Measurements from ENCODE around the gene RP2.

Gene RP2

DNA sequence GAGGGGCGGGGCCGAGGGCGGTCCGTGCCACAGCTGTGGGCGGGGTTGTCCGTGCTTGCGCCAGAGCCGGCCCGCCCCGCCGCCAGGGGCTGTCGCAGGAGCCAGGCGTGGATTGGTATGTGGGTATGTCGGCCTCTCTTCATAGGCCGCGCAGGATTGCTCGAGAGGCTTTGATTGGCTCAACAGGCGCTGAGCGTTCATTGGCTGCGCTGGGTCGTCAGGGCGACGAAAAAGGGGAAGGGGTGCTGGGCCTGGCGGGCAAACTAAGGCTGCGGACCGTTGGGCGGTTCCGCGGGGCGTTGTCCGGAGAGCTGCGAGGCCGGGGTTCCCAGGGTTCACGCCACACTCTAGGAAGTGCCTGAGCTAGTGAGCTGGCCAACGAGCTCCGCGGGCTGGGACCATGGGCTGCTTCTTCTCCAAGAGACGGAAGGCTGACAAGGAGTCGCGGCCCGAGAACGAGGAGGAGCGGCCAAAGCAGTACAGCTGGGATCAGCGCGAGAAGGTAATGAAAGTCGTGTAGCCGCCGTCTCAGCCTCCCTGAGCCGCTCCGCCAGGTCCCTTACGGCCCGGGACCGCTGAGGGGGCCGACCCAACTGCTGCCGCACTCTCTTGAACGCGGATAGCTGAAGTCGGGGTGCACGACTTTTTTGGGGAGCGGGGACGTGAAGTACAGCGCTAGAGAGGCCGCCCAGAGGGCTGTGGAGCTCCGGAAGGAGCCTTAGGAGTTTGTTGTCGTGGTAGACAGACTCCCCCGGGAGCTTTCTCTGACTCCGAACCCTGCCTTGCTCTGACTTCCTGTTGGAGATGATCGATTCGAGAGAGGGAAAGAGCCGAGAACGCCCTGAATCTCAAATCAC is at the start of gene RP2:
Gene RP2, plus strand, starts transcription at position 343 of the 857 bp plus-strand sequence. Its CDS starts 58 bp downstream, at position 401.
- in situ Hi-C loops (cut with HindIII; ENCODE audit: low sequenced_read_pairs) = no loop called here

DNA sequence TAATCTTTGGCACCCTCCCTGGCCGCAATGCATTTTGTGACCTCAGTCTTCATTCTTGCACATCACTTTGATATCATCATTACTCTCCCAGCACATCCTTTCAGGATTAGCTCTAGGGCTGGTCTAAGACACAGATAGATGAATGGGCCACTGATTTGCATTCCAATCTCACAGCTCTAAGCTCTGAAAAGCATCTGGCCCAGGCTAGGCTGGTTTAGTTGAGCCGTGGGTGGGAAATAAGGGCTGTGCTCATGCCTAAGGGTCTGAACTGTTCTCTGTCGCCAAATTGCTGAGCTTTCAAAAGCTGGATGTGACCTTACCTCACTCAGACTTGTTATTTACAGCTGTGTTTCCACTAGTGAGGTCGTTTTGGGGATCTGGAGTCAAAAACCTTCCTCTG is 47.9 kb upstream of the RP2 start:
- TF ChIP-seq, protein P1, sequence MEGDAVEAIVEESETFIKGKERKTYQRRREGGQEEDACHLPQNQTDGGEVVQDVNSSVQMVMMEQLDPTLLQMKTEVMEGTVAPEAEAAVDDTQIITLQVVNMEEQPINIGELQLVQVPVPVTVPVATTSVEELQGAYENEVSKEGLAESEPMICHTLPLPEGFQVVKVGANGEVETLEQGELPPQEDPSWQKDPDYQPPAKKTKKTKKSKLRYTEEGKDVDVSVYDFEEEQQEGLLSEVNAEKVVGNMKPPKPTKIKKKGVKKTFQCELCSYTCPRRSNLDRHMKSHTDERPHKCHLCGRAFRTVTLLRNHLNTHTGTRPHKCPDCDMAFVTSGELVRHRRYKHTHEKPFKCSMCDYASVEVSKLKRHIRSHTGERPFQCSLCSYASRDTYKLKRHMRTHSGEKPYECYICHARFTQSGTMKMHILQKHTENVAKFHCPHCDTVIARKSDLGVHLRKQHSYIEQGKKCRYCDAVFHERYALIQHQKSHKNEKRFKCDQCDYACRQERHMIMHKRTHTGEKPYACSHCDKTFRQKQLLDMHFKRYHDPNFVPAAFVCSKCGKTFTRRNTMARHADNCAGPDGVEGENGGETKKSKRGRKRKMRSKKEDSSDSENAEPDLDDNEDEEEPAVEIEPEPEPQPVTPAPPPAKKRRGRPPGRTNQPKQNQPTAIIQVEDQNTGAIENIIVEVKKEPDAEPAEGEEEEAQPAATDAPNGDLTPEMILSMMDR (IDR thresholded peaks at IDR 0.05; ENCODE audit: low read depth, low read length) = no peak
- no peak overlapping the region for H3K4me3 ChIP-seq (ENCODE audit: low read depth, low read length)
- in situ Hi-C loops (cut with HindIII; ENCODE audit: low sequenced_read_pairs) = no loop called here
- peak; percentile 20 for DNase-seq (ENCODE audit: low read depth, low spot score)

More for the DNA sequence above, at the start of gene RP2:
- peak; percentile 94 for DNase-seq (ENCODE audit: low read depth, low spot score)
- TF ChIP-seq, protein P1 (IDR thresholded peaks at IDR 0.05; ENCODE audit: low read depth, low read length) = no peak
- peak within 1 kb of the TSS; percentile 80 for H3K4me3 ChIP-seq (ENCODE audit: low read depth, low read length)

DNA sequence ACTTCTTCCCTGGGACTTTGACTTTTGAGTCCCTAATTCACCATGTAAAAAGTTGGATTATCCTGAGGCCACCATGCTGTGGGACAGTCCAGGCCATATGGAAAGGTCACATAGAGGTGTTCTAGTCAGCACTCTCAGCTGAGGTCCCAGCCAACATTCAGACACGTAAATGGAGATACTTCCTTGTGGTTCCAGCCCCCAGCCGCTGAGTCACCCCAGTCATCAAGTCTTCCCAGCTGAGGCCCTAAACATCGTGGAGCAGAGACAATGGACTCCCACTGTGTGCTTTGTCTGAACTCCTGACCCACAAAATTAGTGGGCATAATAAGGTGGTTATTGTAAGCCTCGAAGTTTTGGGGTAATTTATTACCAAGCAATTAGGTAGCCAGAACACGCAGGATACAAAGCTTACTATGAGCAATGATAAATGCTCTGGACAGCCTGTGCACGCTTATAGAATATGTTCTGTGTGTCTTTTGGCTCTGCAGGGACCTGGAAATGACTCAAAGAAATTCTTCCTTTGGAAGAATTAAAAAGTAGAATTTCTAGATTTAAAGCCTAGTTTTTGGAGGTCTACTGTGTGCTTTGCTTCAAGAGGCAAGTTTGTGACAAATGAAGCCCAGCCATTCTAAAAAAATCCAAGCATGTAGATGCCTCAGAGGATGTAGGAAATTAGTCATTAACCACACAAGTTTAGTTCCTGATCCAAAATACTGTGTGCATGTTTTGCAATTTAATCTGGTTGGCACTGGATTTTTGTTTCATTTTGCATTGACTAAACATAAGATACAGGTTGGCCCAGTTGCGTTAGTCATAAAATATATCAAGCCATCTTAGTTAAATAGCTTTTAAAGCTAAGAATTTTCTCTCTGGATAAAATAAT is 44.7 kb upstream of the RP2 start:
- peak; percentile 92 for DNase-seq (ENCODE audit: low read depth, low spot score)
- TF ChIP-seq, protein P1 (IDR thresholded peaks at IDR 0.05; ENCODE audit: low read depth, low read length) = no peak
- in situ Hi-C loops (cut with HindIII; ENCODE audit: low sequenced_read_pairs) = no loop called here
- no peak overlapping the region for H3K4me3 ChIP-seq (ENCODE audit: low read depth, low read length)

DNA sequence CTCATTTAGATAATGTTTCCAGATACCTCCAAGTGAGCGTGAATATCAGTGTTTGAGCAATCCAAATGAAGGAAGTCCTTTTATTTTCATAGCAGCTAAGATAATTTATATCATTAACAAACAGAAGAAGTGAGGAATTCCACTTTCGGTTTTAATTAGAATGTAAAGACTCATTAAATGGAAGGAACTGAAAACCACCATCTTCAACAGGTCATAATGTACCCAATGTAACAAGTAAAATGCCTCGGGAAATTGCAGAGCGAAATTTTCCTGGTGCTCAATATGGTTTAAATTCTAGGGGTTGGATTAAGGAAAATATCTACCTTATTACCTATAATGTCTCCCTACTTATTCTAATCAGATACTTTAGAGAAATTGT is 44.0 kb upstream of the RP2 start:
- no peak for DNase-seq (ENCODE audit: low read depth, low spot score)
- TF ChIP-seq, protein P1 (IDR thresholded peaks at IDR 0.05; ENCODE audit: low read depth, low read length) = no peak
- in situ Hi-C loops (cut with HindIII; ENCODE audit: low sequenced_read_pairs) = no loop called here
- no peak overlapping the region for H3K4me3 ChIP-seq (ENCODE audit: low read depth, low read length)

DNA sequence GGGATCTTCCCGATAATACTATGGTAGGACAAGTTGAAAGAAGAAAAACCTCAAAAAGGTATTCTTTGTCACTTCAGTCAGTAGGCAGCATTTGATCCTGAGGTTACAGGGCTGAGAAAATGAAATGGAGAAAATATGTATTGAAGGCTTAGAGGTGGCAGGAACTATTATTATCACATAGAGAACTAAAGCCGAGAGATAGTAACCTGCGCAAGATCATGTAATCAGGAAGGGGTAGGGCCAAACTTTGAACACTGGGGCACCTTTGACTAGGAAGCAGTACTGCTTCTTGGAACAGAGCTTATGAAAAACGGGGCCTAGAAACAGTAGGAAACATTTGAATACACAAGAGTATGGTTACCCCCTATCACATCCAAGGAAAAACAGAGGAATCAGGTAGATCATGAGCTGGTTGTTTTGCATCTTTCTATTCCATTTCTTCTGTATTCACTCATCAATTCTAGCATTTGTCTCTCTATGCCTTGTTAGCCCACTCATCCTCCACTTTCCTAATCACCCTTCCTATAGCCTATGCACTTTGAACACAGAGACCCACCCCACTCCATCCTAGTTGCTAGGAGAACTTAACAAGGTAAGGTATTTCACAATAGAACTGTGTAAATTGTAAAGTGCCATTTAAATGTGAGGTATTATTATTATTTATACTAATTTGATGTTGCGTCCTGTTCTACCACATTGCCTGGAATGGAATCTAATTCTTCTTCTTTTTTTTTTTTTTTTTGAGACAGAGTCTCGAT is 43.3 kb upstream of the RP2 start:
- H3K4me3 ChIP-seq (ENCODE audit: low read depth, low read length) = no peak overlapping the region
- DNase-seq (ENCODE audit: low read depth, low spot score) = no peak
- TF ChIP-seq, protein P1 (IDR thresholded peaks at IDR 0.05; ENCODE audit: low read depth, low read length) = no peak
- in situ Hi-C loops (cut with HindIII; ENCODE audit: low sequenced_read_pairs) = no loop called here
